Measurements from ENCODE around the gene SMPX. TPM values are rescaled to one million over a fixed set of nuclear protein-coding genes. Genes with fewer than 3 reads are reported as not detected.

The SMPX gene
- total and polyA plus RNA-seq, 2 of the 4 experiments (the other 2 are of a cell fraction): not detected

DNA sequence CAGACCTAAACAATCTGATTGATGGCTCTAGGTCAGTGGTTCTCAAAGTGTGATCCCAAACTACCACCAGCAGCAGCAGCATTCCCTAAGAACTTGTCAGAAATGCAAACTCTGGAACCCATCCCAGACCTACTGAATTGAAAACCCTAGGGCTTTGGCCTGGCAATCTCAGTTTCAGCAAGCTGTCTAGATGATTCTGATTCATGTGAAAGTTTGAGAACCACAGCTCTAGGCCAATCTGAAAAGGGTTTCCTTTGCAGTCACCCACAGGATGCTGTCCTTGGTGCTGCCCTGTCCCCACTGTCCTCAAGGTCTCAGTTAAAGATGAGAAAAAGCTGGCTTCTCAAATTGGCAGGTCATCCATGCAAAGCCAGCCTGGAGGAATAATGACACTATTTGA is 34.8 kb downstream of the SMPX start:
- Histone ChIP-seq H4K8ac (ENCODE audit: low read depth in 2 of 2, low read length in 2 of 2) (no peak overlapping the region), H4K91ac (ENCODE audit: insufficient read depth, low read depth, low read length) (no peak overlapping the region), H3K27me3 (ENCODE audit: control insufficient read depth, insufficient read depth, low read length) (no peaks in the 10 kb centered on the region; the same call in 1 of the 2 replicates), H2BK5ac (ENCODE audit: low read depth, low read length, poor library complexity, severe bottlenecking) (no peak overlapping the region), H3K4me2 (ENCODE audit: low read depth, low read length) (no peak overlapping the region), H2BK15ac (ENCODE audit: low read depth, low read length) (no peak overlapping the region), H3K14ac (replicated peaks; ENCODE audit: low read depth, low read length) (no peak overlapping the region), H3K56ac (ENCODE audit: extremely low read depth, insufficient read depth, low read length) (no peak overlapping the region), H3K9me3 (ENCODE audit: control insufficient read depth, insufficient read depth, low read length) (no peaks in the 10 kb centered on the region), H2BK20ac (ENCODE audit: low read depth, low read length) (no peak overlapping the region), H3K36me3 (ENCODE audit: control insufficient read depth, insufficient read depth, low read length) (no peaks in the 10 kb centered on the region), H3K18ac (ENCODE audit: low read depth, low read length) (no peak overlapping the region), H3K4me1 (ENCODE audit: control insufficient read depth, insufficient read depth, low read length) (no peaks in the 10 kb centered on the region), H2AK9ac (replicated peaks; ENCODE audit: low read depth, low read length, poor library complexity) (no peak overlapping the region), H3K9me1 (ENCODE audit: insufficient read depth, low read length) (no peaks in the 10 kb centered on the region), H3K9ac (ENCODE audit: low read depth, low read length) (no peak overlapping the region), H3K23ac (ENCODE audit: low read depth, low read length) (no peak overlapping the region), H2AFZ (replicated peaks; ENCODE audit: low read length, poor library complexity) (no peak overlapping the region), H3K27ac (ENCODE audit: insufficient read depth, low read length) (no peak overlapping the region), H3K79me1 (ENCODE audit: low read depth in 1 of 2, low read length in 2 of 2) (no peaks in the 10 kb centered on the region), H4K20me1 (ENCODE audit: insufficient read depth, low read length) (no peaks in the 10 kb centered on the region), H2BK120ac (ENCODE audit: low read depth, low read length) (no peak overlapping the region), H4K5ac (ENCODE audit: low read depth, low read length) (no peak overlapping the region), H3K4ac (ENCODE audit: low read depth, low read length) (no peak overlapping the region), H2AK5ac (ENCODE audit: low read depth, low read length) (no peak overlapping the region), H3K4me3 (ENCODE audit: insufficient read depth, low read depth, low read length) (no peak overlapping the region)
- POLR2A ChIA-PET (ENCODE audit: unreplicated experiment): no interaction called here
- TF ChIP-seq MAZ (IDR thresholded peaks at IDR 0.05; ENCODE audit: borderline replicate concordance, low read depth, low read length) (no peak), NFE2L2 (IDR thresholded peaks at IDR 0.05; ENCODE audit: low read depth, low read length) (no peak), RFX5 (IDR thresholded peaks at IDR 0.05; ENCODE audit: low read depth, low read length) (no peak), RCOR1 (IDR thresholded peaks at IDR 0.05; ENCODE audit: insufficient replicate concordance, low read length) (no peak), SMC3 (IDR thresholded peaks at IDR 0.05; ENCODE audit: low read depth, low read length) (no peak), CHD1 (IDR thresholded peaks at IDR 0.05; ENCODE audit: low read depth, low read length) (no peak), MAFK (IDR thresholded peaks at IDR 0.05; ENCODE audit: low read depth, low read length) (no peak), CEBPB (IDR thresholded peaks at IDR 0.05; ENCODE audit: low read depth, low read length) (no peak), BHLHE40 (IDR thresholded peaks at IDR 0.05; ENCODE audit: low read depth, low read length) (no peak), RAD21 (IDR thresholded peaks at IDR 0.05; ENCODE audit: low read length) (no peak), FOS (IDR thresholded peaks at IDR 0.05; ENCODE audit: low read depth, low read length) (no peak), MXI1 (IDR thresholded peaks at IDR 0.05; ENCODE audit: borderline replicate concordance, low read depth, low read length) (no peak)
- TF ChIP-seq, protein P1, sequence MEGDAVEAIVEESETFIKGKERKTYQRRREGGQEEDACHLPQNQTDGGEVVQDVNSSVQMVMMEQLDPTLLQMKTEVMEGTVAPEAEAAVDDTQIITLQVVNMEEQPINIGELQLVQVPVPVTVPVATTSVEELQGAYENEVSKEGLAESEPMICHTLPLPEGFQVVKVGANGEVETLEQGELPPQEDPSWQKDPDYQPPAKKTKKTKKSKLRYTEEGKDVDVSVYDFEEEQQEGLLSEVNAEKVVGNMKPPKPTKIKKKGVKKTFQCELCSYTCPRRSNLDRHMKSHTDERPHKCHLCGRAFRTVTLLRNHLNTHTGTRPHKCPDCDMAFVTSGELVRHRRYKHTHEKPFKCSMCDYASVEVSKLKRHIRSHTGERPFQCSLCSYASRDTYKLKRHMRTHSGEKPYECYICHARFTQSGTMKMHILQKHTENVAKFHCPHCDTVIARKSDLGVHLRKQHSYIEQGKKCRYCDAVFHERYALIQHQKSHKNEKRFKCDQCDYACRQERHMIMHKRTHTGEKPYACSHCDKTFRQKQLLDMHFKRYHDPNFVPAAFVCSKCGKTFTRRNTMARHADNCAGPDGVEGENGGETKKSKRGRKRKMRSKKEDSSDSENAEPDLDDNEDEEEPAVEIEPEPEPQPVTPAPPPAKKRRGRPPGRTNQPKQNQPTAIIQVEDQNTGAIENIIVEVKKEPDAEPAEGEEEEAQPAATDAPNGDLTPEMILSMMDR (conservative IDR thresholded peaks at IDR 0.05; ENCODE audit: low read depth, low read length): no peak
- TF ChIP-seq, protein P2, sequence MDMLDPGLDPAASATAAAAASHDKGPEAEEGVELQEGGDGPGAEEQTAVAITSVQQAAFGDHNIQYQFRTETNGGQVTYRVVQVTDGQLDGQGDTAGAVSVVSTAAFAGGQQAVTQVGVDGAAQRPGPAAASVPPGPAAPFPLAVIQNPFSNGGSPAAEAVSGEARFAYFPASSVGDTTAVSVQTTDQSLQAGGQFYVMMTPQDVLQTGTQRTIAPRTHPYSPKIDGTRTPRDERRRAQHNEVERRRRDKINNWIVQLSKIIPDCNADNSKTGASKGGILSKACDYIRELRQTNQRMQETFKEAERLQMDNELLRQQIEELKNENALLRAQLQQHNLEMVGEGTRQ (IDR thresholded peaks at IDR 0.05; ENCODE audit: low read depth, low read length): no peak
- DNase-seq (peak; percentile 14), ATAC-seq (ENCODE audit: low read depth) (peak; percentile 54; the same call in 1 of the 2 replicates)
- in situ Hi-C loops (cut with MboI; ENCODE audit: low sequenced_read_pairs): no loop called here
- CTCF ChIA-PET: no interaction called here
- BruUV-seq (replicated peaks): no TSS peak
- intact Hi-C loops (cut with micrococcal nuclease): no loop called here
- dilution Hi-C loops (cut with HindIII; ENCODE audit: low sequenced_read_pairs, unreplicated experiment): no loop called here
